ENCODE results near the gene C1QTNF5.

DNA sequence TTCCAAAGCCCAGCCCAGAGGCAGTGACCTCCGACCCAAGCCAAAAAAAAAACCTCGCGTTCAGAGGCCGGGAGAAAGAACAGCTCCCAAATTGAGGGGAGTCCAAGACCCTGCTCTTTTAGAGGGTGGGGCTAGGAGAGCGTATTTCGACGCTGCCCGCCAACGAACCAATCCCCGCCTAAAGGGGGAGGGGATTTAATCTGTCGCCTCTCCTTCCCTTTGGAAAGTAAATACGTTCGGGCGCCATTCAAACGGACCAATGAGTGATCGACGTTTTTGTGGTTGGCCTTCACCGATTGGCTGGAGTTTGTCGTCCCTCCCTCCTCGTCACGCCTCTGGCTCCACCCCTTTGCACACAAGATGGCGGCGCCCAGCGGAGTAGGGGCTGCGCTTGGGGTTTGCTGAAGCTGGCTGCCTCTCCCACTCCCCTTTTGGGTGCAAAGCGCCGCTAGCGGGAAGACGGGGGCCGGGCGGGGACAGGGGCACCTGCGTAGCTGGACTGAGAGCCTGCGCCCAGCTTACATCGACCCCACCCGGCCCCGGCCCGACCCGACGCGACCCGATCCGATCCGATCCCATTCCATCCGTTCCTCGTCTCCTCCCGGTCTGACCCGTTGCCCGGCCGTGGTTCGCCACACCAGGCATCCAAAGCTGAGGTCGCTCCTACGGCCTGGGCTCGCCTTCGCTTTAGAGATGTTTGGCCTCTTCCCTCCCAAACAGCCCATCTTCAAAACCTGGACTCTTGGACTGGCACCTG, 6.3 kb downstream of the C1QTNF5 start, which contains the start of gene RNF26:
- TF ChIP-seq CTCF (IDR thresholded peaks at IDR 0.05; ENCODE audit: low read depth, low read length) (no peak), MYC (IDR thresholded peaks at IDR 0.05; ENCODE audit: low read depth, low read length) (no peak; the same call in 1 of the 2 replicates)
